GM21576 (cell line): ENCODE data around the gene PAX7.

ENCODE experiments used
- ATAC-seq: cut with Tn5 transposase; IDR thresholded peaks from one replicate; pipeline ENCODE4 v1.9.1; 2021; ENCODE audit warnings: mild to moderate bottlenecking, moderate library complexity; ENCODE audit not compliant: unreplicated experiment

The PAX7 gene

DNA sequence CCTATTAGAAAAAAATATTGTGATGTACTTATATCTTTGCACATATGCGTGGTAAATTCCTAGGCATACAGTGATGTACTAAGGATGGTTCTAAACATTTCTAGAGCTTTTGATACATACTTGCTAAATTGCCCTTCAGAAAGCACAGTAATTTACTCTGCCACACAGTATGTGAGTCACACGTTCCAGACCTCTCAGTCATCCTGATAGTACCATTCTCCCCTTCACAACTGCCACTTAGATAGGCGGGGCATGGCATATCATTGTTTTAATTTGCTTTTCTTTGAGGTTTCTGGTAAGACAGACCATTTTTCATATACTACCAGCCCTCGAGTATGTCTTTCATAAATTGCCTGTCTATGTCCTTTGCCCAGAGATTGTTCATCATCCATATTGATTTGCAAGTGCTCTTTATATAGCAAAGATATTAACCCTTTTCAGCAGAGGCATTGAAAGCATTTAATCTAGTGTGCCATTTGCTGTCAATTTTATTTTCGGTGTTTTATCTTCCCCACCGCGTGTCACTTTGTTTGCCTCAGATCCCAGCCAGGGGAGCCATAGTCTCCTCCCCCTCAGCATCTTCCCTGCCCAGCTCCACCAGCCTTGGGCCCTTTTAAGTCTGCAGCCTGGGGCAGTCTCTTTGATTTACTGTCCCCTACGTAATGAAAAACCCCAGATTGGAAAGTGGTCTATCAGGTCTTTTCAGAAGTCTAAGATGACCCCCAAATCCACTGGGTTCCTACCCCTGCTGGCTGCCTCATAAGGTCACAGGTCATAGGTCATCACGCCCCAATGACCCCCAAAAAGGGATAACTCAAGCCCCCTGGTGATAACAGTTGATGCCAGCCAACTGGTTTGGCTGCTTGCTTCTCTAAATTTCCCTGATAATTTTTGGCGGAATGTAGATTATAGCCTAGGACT is 11.8 kb upstream of the PAX7 start:
- no peak for ATAC-seq

DNA sequence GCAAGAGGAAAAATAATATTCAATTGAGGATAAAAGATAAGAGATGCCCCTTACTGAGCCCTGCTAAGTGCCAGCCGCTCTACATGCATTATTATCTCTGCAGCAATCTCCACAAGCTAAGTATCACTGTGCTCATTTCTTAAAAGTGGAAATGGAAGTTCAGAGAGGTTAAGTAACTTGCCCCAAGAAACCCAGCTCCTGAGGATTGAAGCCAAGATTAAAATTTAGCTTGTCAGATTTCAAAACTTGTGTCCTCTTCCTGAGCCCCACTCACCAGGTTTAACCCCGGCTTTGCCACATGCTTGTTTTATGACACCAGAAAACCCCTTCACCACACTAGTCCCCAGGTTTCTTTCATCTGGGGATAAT is 11.2 kb upstream of the PAX7 start:
- ATAC-seq, result no peak

GRCh38 chr1:18628511-18628910 is 2.1 kb upstream of the PAX7 start:
- no peak for ATAC-seq

DNA sequence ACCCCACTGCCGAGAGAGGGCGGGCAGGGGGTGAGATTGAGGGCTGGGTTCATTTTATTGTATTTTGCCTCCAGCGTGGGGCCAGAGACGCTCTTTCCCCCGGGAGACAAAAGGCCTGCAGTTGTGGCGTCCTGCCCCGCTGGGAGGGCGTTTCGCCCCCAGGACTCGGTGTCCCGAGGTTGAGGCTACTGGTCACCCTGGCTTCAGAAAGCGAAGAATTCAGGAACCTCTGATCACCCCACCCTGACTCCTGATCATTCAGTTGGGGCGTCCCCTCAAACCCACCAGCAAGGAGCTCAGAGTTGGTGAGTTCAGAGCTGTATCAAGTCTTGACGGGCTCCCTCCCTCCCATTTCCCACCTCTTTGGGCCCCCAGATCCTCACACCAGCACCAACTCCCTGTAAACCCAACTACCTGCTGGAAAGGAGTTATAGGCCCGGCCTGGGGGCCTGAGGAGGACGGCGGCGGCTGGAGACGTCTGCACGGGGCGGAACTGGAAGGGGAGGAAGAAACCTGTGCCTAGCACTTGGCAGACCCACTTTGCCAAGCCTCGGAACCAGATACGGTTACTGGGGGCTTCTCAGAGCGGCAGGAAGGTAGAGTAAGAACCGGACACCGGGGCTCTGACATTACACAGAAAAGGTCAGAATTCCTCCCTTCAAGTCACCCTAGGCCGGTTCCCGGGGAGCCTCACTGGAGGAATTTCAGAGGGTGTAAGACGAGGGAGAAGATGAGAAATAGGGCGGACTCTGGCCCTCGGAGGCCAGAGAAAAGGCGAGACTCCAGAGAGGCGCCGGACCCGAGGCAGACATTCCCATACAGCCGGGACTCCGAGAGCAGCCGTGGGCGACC is 761 bp upstream of the PAX7 start:
- no peak for ATAC-seq

GRCh38 chr1:18631496-18632217 is 1.0 kb downstream of the PAX7 start:
- no peak for ATAC-seq

DNA sequence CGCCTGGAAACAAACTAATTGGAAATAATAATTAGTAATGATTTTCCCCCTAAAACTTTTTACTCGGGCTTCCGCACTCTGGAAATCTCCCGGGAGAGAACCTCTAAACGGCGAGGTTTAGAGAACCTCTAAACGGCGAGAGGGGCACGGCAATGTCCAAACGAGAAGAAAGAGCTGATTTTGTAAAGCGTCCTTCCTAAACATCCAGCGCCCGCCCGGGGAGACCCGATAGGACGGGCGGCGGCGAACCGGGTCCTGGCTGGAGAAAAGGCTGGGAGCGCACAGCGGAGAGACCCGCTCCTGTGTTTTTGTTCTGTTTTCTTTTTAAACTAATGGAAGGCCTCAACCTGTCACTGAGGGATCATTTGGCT is 1.6 kb downstream of the PAX7 start:
- no peak for ATAC-seq

- no peak for ATAC-seq
Measured at GRCh38 chr1:18632783-18633421, 2.3 kb downstream of the PAX7 start.

GRCh38 chr1:18633422-18634155 is 2.9 kb downstream of the PAX7 start:
- no peak for ATAC-seq

DNA sequence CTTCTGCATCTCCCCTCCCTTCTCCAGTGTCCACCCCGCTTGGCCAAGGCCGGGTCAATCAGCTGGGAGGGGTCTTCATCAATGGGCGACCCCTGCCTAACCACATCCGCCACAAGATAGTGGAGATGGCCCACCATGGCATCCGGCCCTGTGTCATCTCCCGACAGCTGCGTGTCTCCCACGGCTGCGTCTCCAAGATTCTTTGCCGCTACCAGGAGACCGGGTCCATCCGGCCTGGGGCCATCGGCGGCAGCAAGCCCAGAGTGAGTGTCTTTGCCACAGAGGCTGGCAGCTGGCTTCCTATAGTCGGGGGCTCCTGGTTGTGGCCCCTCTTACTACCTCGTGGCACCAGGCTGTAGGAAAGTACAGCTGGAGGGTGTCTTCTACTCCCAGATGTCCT is 3.6 kb downstream of the PAX7 start:
- no peak for ATAC-seq

- no peak for ATAC-seq
Measured at GRCh38 chr1:18635070-18635577, 4.5 kb downstream of the PAX7 start.

- no peak for ATAC-seq
Measured at GRCh38 chr1:18635891-18636595, 5.4 kb downstream of the PAX7 start.

GRCh38 chr1:18636596-18637508 is 6.2 kb downstream of the PAX7 start:
- no peak for ATAC-seq

- ATAC-seq, result no peak
Measured at GRCh38 chr1:18637511-18637960, 6.9 kb downstream of the PAX7 start.

GRCh38 chr1:18637962-18638834 is 7.6 kb downstream of the PAX7 start:
- no peak for ATAC-seq

GRCh38 chr1:18638835-18639364 is 8.3 kb downstream of the PAX7 start:
- no peak for ATAC-seq

DNA sequence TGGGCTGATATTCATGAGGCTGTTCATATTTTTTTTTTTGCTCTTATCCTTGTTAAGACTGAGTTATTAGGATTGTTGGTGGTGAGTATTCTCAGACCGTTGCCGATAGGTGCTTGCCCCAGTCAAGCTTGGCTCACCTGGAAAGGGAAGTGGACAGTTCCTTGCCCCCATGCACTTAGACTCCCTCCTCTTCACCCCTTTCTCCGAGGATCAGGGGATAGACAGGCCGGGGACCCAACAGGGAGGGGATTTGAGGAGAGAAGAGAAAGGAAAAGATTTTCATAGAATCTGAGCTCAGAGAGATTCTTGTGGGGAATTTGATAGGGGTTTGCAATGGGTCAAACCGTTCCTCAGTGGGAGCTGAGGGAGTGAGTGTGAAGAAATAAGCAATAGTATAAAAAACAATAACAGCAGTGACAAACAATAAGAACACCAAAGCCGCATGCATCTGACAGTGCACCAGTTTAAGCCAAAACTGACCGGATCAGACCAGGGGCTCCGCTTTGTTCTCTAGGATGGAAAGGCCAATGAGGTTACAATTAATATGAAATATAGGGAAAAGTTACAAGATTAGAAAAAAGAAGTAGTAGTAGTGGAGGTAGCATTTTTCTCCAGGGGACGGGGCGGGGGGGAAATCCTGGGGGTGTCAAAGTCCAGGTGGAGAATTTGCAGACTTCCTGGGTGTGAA is 8.9 kb downstream of the PAX7 start:
- ATAC-seq, result no peak
